Esophagus squamous epithelium (tissue), 4 donors: ENCODE data around the gene FRYL.

ENCODE experiments used
- CTCF ChIP-seq, 6 experiments: fragments of 450-650 bp in 4 of 6; fragments of 200-600 bp in 2 of 6; sonication (generic) in 2 of 6; IDR thresholded peaks; one replicate each; pipeline ENCODE4 v1.5.1; 2016 to 2019; ENCODE audit warnings: antibody characterized with exemption in 6 of 6, mild to moderate bottlenecking in 4 of 6, moderate library complexity in 4 of 6
- POLR2A ChIP-seq, 4 donors: fragments of 450-650 bp; IDR thresholded peaks; one replicate each; pipeline ENCODE4 v1.6.1; 2017; ENCODE audit warnings: antibody characterized with exemption in 4 of 4, mild to moderate bottlenecking in 4 of 4, moderate library complexity in 3 of 4

- TF ChIP-seq CTCF (IDR thresholded peaks at IDR 0.05) (no peak), POLR2A (IDR thresholded peaks at IDR 0.05) (no peak)
Observed at GRCh38 chr4:48491514-48492176, 288.4 kb downstream of the FRYL start.
